Lung microvascular endothelial cell (primary cell): Measurements from ENCODE around the gene PLAAT3. TPM values are rescaled to one million over a fixed set of nuclear protein-coding genes. Genes with fewer than 3 reads are reported as not detected.
"Not testable (repeated sequence)": the region's sequence is repeated elsewhere in the genome, so short reads cannot be mapped to it uniquely, and the experiment has no call there.

Experiments
- DNase-seq, 2 donors: peaks; one replicate each; pipeline versions ENCODE4 v3.0.0 to v3.0.0-alpha.2; 2010; ENCODE audit warnings: low read depth in 2 of 2
- total RNA-seq: library from RNA; depleted of rRNA; stranded (reverse); fragments of >200 nt; gene quantifications from 2 replicates; pipeline ENCODE4 v1.2.1, GENCODE V29; 2014

Gene PLAAT3
- total RNA-seq, 1 donor from 2014 or later = 63.1 TPM

GRCh38 chr11:63567044-63567840 lies 47.0 kb downstream of the PLAAT3 start:
- peak; percentile 84 for DNase-seq

- DNase-seq = no peak
Observed at GRCh38 chr11:63564784-63565350, 49.4 kb downstream of the PLAAT3 start.

DNA sequence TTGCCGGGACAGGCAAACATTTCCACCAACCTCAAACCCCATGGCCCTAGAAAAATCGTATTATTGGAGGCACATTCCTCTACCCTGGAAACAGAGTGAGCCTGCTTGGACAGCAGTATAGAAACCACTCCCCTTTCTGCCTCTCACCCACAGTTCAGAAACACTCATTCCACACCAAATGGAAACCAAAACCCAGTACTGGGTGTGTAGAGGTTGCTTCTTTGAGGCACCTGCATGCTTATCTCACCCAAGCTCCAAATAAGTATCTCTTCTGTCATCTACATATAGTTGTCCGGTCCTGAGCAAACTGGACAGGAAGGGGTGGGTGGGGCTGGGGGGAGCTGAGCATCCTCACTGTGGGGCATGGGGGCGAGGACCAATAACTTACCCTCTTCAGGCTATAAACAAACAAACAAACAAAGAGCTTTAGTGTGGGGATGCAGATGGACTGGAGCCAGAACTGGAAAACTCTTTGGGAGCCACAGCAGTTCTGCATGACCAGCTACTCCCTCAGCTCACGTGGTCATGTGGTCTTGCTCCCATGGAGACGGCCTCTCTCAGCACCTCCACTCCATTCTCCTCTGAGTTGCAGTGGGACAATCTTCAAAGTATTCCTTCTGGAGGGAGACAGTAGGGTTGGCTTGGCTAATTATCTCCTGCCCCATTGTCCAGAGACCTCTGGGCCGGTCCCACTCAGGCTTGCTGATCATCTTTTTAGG lies 50.0 kb downstream of the PLAAT3 start:
- DNase-seq = no peak

GRCh38 chr11:63563201-63564055 lies 50.8 kb downstream of the PLAAT3 start, which contains the start of gene PLAAT2:
Gene PLAAT2, minus strand, starts transcription at chr11:63563379. Its CDS starts 55 bp downstream, at chr11:63563324.
- DNase-seq = no peak

DNA sequence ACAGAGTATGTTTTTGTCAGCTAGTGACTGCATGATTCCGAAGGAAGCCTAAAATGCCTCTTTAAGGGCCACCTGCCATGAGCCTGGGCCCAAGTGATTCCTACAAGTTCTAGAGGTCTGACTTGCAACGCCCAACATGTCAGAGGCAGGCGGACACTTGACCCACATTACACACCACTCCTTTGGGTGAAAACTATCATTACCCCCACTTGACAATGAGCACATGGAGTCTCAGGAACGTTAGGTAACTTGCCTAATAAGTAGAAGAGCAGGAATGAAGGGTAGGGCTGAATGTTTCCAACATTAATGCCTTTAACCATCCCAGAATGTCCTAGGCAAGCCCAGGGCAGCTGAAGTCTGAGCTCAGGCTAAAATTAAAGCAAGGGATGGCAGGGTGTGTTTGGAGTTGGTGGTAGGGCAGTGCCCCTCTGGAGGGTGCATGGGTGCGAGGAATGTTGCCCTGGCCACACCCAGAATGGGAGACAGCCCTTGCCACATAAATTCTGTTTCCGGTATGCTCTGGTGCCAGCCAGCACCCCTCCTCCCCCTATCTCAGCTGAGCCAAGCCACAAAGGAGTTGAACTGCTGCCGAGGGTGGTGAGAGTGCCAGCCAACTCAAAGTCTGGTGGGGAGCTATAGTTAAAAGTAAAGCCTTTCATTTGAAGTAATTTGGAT lies 53.6 kb downstream of the PLAAT3 start:
- DNase-seq = no peak

GRCh38 chr11:63558459-63559157 lies 55.6 kb downstream of the PLAAT3 start:
- no peak for DNase-seq

GRCh38 chr11:63557570-63557969 lies 56.7 kb downstream of the PLAAT3 start:
- no peak for DNase-seq

DNA sequence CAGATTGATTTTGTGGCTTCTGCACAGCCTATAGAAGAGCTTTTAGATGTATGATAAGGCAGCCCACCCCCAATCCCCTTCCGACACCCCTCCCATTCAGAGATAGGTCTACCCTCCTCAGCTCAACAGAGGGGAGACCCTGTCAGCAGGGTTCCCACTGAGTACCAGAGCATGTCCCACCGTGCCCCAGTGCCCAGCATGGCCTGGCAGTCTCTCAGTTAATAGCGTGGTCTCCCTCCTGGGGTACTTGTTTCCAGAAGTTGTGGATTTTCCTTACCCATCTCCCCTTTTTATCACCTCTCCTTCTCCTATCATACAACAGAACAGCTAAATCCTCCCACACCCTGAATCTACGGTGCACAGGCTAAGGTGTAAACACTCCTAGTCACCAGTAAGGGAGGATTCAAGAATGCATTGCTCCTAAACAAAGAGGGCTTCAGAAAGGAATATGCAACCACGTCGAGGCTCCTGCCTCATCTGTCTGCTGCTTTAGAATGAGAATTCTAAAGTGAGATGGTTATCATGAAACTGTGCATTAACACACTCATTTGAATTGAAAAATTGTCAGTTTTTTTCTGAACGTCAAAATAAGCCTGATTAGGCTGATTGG lies 57.7 kb downstream of the PLAAT3 start:
- DNase-seq = no peak

DNA sequence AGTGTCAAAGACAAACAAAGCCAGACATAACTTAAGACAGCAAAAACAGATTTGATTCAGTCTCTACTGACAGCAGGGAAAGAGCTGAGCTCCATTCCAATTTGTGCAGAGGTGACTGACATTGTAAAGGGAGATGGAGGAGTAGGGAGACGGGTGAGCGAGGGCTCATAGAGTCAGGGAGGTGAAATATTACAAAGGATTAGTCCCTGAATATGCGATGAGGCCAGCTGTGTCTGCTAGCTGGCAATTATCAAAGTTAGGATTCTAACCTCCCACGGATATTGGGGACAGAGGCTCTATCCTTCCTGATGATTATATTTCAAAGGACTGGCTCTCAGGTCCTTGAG lies 59.4 kb downstream of the PLAAT3 start:
- DNase-seq = no peak

GRCh38 chr11:63553759-63554158 lies 60.5 kb downstream of the PLAAT3 start:
- DNase-seq = no peak

DNA sequence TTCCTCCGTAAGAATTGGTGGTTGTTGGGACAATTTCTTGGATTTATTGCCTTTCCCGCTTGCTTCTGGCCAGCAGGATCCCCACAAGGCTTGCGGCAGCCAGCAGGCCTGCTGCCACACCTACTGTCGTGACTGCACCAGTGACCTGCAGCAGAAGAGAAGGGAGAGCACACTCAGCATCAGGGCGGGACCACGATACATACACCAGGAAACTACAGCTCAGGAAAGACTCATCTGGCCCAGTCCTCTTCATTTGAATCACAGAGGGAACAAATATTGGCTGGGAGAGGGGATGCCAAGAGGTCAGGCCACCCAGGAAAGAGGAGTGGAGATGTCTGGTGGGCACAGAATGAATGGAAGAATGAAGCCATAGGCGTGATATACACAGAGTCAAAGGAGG lies 61.3 kb downstream of the PLAAT3 start:
- DNase-seq = no peak

DNA sequence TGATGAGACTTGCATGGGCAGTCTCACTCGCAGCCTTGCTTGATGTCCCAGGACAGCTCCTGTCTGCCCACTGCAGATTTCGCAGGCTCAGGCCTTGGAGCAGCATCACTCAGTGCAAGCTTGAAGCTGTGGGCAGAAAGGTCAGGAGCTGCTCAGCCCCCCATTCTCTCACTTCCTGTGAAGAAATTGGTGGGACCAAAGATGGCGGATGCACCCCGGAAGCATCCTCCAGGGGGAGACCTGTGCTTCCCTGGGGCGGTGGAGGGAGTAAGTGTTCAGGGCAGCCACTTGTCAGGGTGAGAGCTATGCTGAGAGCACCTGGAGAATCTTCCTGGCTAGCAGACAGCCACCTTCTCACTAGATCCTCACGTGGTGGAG lies 62.4 kb downstream of the PLAAT3 start:
- DNase-seq = no peak

- DNase-seq = no peak
Observed at GRCh38 chr11:63551091-63551888, 62.9 kb downstream of the PLAAT3 start.

GRCh38 chr11:63550156-63550700 lies 64.0 kb downstream of the PLAAT3 start:
- DNase-seq = not testable (repeated sequence)

GRCh38 chr11:63549411-63549810 lies 64.8 kb downstream of the PLAAT3 start:
- no peak for DNase-seq

DNA sequence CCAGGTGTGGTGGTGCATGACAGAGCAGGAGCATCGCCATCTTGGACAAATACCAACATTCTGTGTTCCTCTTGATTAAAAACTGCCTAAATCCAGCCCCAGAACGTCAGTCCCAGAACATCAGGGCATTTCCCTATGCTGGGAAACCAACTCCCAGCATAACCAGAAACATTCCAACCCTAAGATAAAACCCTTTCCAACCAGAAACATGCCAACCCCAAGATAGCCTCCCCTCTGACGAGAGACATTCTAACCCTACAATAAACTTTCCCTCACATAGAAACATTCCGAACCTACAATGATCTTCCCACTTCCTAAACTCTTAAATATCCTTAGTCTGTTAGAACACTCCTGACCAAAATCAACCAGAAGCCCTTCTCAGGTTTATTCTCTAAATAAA lies 66.1 kb downstream of the PLAAT3 start:
- no peak for DNase-seq

- no peak for DNase-seq
Observed at GRCh38 chr11:63547061-63547460, 67.2 kb downstream of the PLAAT3 start.

GRCh38 chr11:63543711-63544110 lies 70.5 kb downstream of the PLAAT3 start:
- no peak for DNase-seq

DNA sequence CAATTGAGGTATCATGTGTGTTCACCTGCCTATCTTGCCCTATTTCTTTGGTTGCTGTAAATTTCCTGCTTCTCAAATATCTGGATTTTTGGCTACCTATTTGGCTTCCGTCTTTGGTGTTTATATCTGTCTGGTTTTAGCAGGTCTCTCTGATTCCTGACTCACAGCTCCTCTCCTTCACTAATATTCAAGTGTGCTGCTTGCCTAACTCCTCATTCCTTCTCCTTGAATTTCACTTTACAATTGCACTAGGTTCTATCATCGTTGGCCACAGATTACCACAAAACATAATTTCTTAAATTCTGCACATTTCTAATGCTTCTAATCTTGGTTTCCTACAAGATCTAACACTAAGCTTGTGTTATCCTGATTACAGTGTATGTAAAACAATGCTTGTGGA lies 71.7 kb downstream of the PLAAT3 start:
- not testable (repeated sequence) for DNase-seq
